Activated CD4-positive, alpha-beta T cell treated with anti-CD3 and anti-CD28 coated beads for 1 hour (primary cell): ENCODE measurements around the gene GOLT1A.
"Not testable (repeated sequence)": the region's sequence is repeated elsewhere in the genome, so short reads cannot be mapped to it uniquely, and the experiment has no call there.

ENCODE experiments used
- DNase-seq: peaks from one replicate; pipeline ENCODE4 v3.0.0-alpha.2; 2020

The GOLT1A gene

DNA sequence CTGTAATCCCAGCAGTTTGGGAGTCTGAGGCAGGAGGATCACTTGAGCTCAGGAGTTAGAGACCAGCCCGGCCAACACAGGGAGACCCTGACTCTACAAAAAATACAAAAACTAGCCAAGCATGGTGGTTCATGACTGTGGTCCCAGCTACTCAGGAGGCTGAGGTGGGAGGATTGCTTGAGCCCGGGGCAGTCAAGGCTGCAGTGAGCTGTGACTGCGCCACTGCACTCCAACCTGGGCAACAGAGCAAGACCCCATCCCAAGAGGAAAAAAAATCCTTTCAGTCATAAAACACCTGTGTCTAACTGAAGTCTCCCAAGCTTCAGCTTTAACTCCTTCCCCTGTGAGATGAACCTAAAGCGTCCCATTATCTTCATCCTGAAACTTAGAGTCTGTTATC, 33.1 kb upstream of the GOLT1A start:
- DNase-seq: no peak

DNA sequence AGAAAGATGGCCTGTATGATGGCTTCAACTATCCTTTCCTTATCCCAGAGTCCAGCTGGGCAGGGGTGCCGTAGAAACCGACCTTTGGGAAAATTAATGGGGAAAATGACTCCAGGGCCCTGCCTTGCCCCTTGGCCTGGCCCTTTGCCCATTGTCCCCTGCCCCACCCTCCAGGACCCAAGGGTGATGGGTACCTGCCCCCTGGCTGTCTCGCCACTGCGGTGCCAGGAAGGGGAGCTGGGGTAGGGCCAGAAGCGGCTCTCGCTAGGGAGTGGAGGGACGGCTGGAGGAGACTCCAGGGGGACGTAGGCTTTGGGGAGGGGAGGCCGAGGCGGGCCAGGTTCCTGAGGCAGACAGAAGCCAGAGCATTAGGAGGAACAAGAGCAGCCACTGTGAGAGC, 29.1 kb upstream of the GOLT1A start:
- DNase-seq: no peak

GRCh38 chr1:204241914-204242313, 28.1 kb upstream of the GOLT1A start:
- no peak for DNase-seq

- no peak for DNase-seq
These were observed 27.3 kb upstream of the GOLT1A start for GRCh38 chr1:204241050-204241449.

DNA sequence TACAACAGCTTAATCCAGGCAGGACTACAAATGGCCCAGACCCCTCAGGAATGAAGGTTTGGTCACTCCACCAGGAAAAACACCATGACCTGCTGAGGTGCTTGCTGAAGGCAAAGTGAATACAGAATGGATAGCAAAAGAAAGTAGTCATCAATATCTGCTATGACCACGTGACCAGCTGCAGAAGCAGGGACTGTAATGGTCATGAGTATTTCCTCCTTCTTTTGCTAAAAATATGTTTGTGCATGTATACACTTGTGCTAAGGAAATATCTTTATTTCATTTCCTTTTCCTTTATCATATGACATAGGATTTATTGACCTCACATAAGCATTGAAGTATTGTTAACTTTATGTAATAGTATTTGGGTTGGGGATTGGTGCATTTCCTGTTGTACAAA, 26.4 kb upstream of the GOLT1A start:
- no peak for DNase-seq

DNA sequence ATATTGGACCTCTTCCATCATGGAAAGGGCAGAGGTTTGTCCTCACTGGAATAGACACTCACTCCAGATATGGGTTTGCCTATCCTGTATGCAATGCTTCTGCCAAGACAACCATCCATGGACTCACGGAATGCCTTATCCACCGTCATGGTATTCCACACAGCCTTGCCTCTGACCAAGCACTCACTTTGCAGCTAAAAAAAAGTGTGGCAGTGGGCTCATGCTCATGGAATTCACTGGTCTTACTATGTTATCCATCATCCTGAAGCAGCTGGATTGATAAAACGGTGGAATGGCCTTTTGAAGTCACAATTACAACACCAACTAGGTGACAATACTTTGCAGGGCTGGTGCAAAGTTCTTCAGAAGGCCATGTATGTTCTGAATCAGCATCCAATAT, 25.6 kb upstream of the GOLT1A start:
- DNase-seq: not testable (repeated sequence)

DNA sequence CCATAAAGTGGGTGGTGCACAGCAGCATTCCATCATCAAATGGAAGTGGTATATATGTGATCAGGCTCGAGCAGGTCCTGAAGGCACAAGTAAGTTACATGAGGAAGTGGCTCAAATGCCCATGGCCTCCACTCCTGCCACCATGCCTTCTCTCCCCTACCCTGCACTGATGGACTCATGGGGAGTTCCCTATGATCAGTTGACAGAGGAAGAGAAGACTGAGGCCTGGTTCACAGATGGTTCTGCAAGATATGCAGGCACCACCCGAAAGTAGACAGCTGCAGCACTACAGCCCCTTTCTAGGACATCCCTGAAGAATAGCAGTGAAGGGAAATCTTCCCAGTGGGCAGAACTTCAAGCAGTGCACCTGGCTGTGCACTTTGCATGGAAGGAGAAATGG, 24.7 kb upstream of the GOLT1A start:
- not testable (repeated sequence) for DNase-seq

- not testable (repeated sequence) for DNase-seq
These were observed 23.7 kb upstream of the GOLT1A start for GRCh38 chr1:204237515-204237914.

- DNase-seq: no peak
These were observed 18.7 kb upstream of the GOLT1A start for GRCh38 chr1:204232526-204232925.

DNA sequence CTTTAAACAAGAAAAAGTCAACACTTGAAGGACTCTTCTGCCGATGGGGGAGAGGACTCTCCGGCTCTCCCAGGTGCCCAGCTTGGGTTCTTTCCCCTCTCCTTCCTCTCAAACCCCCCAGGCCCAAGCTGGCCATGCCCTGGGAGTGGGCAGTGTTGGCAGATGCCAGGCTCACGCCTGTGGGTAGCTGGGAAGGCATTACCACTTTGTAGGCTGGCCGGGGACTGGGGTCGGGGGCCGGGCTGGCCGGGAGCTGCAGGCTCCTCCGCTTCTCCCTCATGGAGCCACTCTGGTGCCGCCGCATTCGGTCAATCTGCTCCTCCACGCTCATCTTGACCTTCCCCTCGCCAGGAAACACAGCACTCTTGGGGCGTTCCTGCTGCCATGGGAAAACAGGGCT, 16.4 kb upstream of the GOLT1A start:
- DNase-seq: no peak

GRCh38 chr1:204228896-204229295, 15.1 kb upstream of the GOLT1A start:
- DNase-seq: no peak

DNA sequence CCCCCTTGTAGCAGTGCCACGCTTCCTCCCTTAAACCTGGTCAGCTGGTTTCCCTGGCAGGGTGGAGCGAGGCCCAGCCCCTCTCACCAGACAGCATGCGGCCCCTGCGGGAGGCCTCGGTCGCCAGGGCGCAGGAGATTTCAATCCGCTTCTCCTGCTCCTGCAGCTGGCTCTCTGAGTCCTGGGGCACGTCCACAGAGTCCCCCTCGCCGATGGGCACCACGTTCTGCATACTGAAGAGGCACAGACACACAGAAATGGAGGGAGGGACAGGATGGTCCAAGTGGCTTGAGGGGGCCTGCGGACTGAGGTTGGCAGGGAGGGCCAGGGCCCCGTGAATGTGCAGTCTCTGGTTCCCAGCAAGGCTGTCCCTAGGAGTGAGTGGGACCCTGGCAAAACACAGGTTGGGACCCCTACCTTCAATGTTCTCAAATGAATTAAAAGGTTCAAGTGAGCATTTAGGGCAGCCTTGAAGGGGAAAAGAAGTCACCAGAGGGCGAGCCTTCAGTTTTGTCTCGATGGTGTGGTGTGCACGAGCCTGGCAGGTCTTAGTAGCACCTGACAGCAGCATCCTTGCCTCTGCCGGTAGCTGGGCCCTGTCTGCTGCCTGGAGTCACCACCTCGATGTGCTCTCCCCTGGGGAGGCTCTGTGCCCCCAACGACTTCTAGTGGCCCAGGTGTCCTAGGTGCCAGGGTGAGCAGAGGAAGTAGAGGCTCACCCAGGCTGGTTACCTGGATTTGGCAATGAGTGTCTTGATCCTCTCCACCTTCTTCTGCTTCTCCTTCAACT, 14.4 kb upstream of the GOLT1A start:
- DNase-seq: no peak

DNA sequence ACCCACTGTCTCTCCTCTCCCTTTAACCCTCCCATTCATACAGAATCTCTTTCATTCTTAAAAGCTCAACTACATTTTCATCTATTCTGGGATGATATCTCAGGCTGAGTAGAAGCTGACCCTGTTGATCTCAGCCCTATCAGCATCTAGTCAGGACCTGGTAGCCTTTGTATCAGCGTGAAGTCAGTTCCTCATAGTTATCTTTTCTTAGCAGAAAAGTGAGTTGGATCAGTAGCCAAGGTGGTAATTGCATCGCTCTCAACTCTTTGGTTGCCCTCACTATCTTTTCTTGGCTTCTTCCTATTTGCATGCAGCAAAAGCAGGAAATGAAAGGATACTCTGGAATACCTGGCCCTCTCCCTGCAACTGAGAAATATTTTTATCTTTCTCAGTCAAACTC, 13.6 kb upstream of the GOLT1A start:
- DNase-seq: no peak

- DNase-seq: no peak
These were observed 12.3 kb upstream of the GOLT1A start for GRCh38 chr1:204225841-204226735.

DNA sequence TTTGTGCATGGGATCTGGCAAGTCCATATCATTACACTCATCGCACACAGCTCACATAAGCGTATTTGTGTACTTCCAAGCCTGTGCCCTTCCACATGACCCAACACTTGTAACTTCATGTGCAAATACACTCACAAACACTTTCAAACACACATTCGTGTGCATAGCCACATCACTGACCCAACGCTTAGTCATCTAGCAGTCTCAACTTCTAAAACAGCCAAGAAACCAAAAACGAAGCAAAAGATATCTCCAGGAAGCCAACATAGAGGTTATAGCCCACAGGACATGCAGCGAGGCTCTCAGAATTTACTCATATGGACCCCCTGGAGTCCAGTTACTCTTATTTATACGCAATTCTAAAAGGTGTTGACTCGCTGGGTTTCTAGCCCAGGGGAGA, 10.9 kb upstream of the GOLT1A start:
- no peak for DNase-seq

DNA sequence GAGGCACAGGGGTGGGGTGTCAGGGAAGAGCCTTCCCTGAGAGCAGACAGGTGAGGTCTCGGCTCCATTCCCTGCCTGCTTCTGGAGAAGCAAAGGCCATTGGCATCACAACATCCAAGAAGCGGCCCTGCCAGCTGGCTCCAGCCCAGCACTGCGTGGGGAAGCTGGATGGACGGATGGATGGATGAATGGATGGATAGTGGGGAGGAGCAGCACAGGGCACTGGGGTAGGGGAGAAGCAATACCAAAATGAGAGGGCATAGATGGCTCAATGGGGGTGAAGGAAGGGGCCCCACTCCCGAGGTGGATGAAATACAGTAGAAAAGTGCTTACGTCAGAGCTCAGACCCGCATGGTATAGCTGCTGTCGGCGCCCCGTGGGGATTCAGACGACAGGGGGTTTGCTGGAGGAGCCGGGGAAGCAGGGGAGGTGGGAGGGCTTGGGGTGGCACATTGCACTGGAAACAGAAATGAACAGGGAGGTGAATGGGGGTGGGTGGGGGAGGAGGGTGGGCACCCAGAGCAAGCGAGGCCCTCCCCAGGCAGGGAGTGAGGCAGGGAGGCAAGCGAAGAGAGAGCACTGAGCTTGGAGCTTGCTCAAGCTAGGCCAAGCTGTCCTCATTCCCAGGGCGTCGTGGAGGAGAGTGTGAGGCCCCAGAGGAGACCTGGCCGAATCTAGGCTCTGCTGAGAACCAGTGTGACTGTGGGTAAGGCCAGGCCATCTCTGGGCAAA, 9.5 kb upstream of the GOLT1A start:
- DNase-seq: no peak

DNA sequence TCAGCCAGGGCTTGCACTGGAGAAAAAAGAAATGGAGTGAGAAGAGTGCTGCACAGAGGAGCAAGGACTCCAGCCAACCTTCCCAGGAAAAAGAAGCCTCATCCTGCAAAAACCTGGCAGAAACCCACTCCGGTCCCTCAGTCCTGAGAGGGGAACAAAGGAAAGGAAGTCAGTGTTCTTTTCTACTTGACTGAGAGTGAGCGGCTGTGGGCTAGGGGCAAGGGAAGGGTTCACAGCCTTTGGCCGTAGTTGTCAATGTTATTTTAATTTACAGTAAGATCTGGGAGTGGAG, 8.9 kb upstream of the GOLT1A start:
- no peak for DNase-seq

DNA sequence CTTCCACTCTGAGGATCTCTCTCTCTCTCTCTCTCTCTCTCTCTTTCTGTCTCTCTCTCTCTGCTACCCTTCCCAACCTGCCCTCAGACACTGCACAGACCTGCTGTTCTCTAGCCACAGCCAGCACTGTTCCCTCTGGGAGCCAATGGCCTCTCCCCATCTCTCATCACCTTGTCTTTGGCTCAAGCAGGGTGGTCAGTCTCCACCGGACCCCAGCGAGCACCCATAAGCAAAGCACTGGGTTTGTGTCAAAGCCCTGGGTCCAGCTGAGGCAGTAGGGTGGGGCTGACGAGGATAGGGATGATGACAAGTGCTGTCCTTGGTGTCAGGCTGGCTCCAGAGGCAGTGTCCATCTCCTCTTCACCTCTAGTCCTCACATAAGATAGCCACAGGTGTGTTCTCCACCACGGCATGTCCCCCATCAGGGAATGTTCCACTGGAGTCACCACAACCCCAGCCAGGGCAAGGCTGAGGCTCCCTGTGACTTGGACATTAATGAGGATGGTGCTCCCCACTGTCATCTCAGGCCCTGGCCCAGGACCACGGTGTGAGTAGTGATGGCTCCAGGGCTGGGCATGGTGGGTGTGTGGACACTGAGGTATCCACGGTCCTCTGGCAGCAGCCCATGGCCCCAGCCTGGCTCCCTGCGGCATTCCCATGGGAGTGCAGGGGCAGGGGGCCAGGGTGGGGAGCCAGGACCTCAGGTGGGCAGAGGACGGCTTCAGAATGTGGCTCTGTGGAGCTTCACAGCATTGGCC, 8.4 kb upstream of the GOLT1A start:
- no peak for DNase-seq

GRCh38 chr1:204221271-204221670, 7.5 kb upstream of the GOLT1A start:
- no peak for DNase-seq

GRCh38 chr1:204219971-204220616, 6.3 kb upstream of the GOLT1A start:
- no peak for DNase-seq

GRCh38 chr1:204218552-204218951, 4.8 kb upstream of the GOLT1A start:
- DNase-seq: no peak

GRCh38 chr1:204217648-204218000, 3.8 kb upstream of the GOLT1A start:
- DNase-seq: no peak
